Measurements from ENCODE around the gene APOC3. TPM values are rescaled to one million over a fixed set of nuclear protein-coding genes. Genes with fewer than 3 reads are reported as not detected.

The APOC3 gene
- total RNA-seq, 1 donor from 2014 or later, result not detected

DNA sequence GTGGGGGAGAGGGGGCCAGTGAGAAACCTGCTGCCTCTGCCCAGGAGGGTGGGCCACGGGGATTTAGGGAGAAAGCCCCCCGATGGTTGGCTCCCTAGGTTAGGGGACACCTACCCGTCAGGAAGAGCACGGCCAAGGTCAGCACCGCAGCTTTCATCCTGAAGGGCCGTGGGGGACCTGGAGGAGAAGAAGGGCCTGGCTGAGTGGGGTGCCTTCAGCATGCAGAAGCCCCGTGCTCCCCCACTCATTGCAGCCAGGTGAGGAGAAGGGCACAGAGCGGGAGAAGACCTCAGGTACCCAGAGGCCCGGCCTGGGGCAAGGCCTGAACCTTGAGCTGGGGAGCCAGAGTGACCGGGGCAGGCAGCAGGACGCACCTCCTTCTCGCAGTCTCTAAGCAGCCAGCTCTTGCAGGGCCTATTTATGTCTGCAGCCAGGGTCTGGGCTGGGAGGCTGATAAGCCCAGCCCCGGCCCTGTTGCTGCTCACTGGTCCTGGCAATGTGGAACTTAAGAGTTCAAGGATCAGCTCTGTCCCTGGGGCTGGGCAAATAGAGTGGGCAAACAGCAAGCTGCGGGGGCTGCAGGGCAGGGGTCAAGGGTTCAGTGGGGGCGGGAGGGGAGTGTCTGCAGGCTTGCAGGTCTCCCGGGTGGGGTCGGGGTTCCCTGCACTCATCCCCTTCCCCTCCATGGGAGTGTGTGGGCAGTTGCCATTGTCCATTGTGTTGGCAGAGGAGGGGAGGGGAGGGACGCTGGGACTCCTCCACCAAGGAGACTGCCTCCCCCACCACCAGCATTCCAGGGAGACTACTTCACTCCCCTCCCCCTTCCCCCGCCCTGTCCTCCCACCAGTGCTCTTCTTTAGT lies 7.8 kb downstream of the APOC3 start, which contains the start of gene APOA1:
APOA1 (minus strand) TSS at position 392 of the 861 bp plus-strand sequence; CDS start at position 157, 235 bp downstream.
- no peaks in the 10 kb centered on the region for H3K27me3 ChIP-seq (ENCODE audit: low read depth)
- intact Hi-C loops (cut with micrococcal nuclease), result no loop called here

DNA sequence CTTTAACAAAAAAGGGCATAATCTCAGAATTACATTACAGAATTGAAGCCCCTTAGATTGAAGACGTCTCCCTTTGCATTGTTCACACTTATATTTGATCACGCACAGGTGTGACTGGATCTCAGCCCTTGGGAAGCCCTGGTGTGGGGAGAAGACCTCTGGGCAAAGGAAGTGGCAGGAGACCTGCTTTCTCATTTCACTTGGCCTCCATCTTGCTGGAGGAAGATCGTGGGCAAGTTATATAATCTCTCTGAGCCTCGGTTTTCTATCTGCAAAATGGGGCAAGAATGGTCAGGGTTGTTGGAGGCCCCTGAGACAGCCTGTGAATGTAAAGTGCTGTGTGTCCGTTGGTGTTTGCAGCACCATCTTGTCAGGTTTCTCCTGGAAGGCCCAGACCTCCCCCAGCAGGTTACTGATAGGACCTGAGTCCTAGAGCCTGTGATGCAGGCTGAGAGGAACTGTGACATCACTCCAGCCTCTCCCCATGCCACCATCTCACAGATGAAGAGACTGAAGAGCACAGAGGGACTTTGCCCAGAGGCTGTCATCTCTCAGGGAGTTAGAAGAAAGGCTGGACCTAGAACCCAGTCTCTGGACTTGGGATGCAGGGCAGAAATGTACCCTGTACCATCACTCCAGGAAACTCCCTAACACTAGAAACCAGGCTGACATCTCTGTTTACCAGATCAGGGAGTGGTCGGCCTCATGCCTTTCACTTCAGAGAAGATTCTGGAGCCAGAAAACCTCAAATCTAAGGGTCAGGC lies 8.8 kb downstream of the APOC3 start:
- no peak for DNase-seq
- Histone ChIP-seq H3K9me3 (replicated peaks) (no peaks in the 10 kb centered on the region), H3K4me3 (no peak overlapping the region), H3K4me1 (peaks cover 42% of the 10 kb centered on the region), H3K27ac (replicated peaks) (no peak overlapping the region), H3K27me3 (ENCODE audit: low read depth) (no peaks in the 10 kb centered on the region), H3K36me3 (peaks cover 8% of the 10 kb centered on the region)
- intact Hi-C loops (cut with micrococcal nuclease), result no loop called here
- TF ChIP-seq, protein P1, sequence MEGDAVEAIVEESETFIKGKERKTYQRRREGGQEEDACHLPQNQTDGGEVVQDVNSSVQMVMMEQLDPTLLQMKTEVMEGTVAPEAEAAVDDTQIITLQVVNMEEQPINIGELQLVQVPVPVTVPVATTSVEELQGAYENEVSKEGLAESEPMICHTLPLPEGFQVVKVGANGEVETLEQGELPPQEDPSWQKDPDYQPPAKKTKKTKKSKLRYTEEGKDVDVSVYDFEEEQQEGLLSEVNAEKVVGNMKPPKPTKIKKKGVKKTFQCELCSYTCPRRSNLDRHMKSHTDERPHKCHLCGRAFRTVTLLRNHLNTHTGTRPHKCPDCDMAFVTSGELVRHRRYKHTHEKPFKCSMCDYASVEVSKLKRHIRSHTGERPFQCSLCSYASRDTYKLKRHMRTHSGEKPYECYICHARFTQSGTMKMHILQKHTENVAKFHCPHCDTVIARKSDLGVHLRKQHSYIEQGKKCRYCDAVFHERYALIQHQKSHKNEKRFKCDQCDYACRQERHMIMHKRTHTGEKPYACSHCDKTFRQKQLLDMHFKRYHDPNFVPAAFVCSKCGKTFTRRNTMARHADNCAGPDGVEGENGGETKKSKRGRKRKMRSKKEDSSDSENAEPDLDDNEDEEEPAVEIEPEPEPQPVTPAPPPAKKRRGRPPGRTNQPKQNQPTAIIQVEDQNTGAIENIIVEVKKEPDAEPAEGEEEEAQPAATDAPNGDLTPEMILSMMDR (IDR thresholded peaks at IDR 0.05; ENCODE audit: borderline replicate concordance), result no peak

More for the DNA sequence above, 7.8 kb downstream of the APOC3 start, which contains the start of gene APOA1:
- no peak for DNase-seq
- peaks cover 42% of the 10 kb centered on the region for H3K4me1 ChIP-seq
- H3K36me3 ChIP-seq, result no peaks in the 10 kb centered on the region
- TF ChIP-seq, protein P1 (IDR thresholded peaks at IDR 0.05; ENCODE audit: borderline replicate concordance), result no peak
- H3K27ac ChIP-seq (replicated peaks), result peak within 1 kb of the TSS; percentile 84
- H3K9me3 ChIP-seq (replicated peaks), result no peaks in the 10 kb centered on the region
- peak within 1 kb of the TSS; percentile 59 for H3K4me3 ChIP-seq

DNA sequence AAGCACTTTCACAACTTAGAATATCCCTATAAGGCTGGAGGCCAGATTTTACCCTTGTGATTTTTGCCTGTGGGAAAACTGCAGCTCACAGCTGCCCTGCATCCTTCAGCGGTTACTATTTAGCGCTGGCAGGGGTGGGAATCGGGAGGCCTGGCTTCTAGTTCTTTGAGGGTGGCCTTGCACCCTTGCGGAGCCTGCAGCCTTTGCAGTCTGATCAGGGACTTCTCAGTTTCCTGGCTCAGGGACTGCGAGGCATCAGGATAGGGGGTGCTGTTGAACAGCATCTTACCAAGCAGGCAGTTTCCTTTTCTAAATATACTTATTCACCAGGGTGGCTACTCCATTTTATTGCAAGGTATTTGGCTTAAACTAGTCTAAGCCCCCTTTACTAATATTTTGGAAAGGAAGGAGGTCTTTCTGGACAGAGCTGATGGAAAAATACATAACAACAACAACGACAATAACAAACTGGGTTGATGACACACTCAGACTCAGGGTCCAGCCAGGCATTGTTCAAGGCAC lies 10.6 kb downstream of the APOC3 start:
- TF ChIP-seq, protein P1 (IDR thresholded peaks at IDR 0.05; ENCODE audit: borderline replicate concordance), result peak; percentile 21
- H3K4me1 ChIP-seq, result peaks cover 42% of the 10 kb centered on the region
- no peaks in the 10 kb centered on the region for H3K27me3 ChIP-seq (ENCODE audit: low read depth)

DNA sequence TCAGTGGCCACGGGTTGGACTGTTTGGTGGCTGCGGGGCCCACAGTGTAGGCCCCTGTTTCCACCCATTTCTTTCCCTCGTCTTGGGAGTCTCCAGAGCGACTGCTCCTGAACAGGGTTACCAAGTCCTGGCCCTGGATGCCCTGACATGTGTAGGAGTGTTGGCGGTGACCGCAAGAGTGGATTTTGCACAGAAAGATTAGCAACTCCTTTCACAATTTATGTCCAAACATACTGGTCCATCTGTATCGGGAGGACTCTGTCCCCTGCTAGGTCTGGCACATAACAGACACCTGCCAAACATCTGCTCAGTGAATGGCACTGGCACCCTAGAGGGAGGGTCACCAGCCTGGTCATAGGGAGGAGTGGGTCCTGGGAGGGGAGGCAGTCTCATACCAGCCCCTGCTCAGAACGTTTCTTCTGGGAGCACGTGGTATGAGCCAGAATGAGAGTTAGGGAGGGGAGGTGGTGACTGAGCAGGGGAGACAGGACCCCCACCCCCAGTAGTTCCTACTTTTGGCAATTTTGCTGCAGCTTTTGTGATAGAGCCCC lies 11.1 kb downstream of the APOC3 start:
- Histone ChIP-seq H3K4me1 (peaks cover 42% of the 10 kb centered on the region), H3K4me3 (no peak overlapping the region), H3K9me3 (replicated peaks) (no peaks in the 10 kb centered on the region), H3K27ac (replicated peaks) (no peak overlapping the region), H3K36me3 (peaks cover 27% of the 10 kb centered on the region), H3K27me3 (ENCODE audit: low read depth) (no peaks in the 10 kb centered on the region)
- intact Hi-C loops (cut with micrococcal nuclease), result no loop called here
- DNase-seq, result no peak
- TF ChIP-seq, protein P1 (IDR thresholded peaks at IDR 0.05; ENCODE audit: borderline replicate concordance), result no peak

More for the DNA sequence above, 10.6 kb downstream of the APOC3 start:
- Histone ChIP-seq H3K4me3 (no peak overlapping the region), H3K9me3 (replicated peaks) (no peaks in the 10 kb centered on the region), H3K27ac (replicated peaks) (no peak overlapping the region), H3K36me3 (peaks cover 22% of the 10 kb centered on the region)
- DNase-seq, result no peak
- intact Hi-C loops (cut with micrococcal nuclease), result no loop called here

DNA sequence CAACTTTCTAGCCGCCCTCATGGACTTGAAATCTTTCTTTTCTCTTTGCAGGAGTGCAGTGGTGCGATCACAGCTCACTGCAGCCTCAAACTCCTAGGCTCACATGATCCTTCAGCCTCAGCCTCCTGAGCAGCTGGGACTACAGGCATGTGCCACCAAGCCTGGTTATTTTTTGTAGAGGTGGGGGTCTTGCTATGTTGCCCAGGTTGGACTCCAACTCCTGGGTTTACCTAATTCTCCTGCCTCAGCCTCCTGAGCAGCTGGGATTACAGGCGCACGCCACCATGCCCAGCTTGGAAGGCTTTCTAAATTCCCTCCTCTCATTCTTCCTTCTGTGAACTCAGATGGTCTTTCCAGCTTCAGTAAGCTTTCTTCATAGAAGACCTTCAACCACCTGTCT lies 12.4 kb downstream of the APOC3 start:
- DNase-seq, result no peak
- TF ChIP-seq, protein P1 (IDR thresholded peaks at IDR 0.05; ENCODE audit: borderline replicate concordance), result no peak
- Histone ChIP-seq H3K4me1 (peaks cover 33% of the 10 kb centered on the region), H3K36me3 (peaks cover 40% of the 10 kb centered on the region), H3K4me3 (no peak overlapping the region), H3K27ac (replicated peaks) (no peak overlapping the region), H3K9me3 (replicated peaks) (no peaks in the 10 kb centered on the region), H3K27me3 (ENCODE audit: low read depth) (no peaks in the 10 kb centered on the region)
- intact Hi-C loops (cut with micrococcal nuclease), result no loop called here

Measured in left ventricle myocardium inferior (tissue), 1 donor.